Hepatocyte (in vitro differentiated cells): ENCODE measurements around the gene EBPL. TPM values are rescaled to one million over a fixed set of nuclear protein-coding genes. Genes with fewer than 3 reads are reported as not detected.

Source experiments
- DNase-seq: peaks from one replicate; pipeline ENCODE4 v3.0.0-alpha.2; 2016; ENCODE audit warnings: low spot score
- H2AFZ ChIP-seq: fragments of 200-600 bp; sonication (generic); 2 replicates; pipeline ENCODE4 v1.6.0; 2016; ENCODE audit warnings: antibody characterized with exemption, mild to moderate bottlenecking
- H3K27ac ChIP-seq: fragments of 200-600 bp; sonication (generic); 2 replicates; pipeline ENCODE4 v1.5.1; 2016; ENCODE audit warnings: mild to moderate bottlenecking
- H3K27me3 ChIP-seq: fragments of 200-600 bp; sonication (generic); 2 replicates; pipeline ENCODE4 v1.6.1; 2016
- H3K36me3 ChIP-seq: fragments of 200-600 bp; sonication (generic); replicated peaks from 2 replicates; pipeline ENCODE4 v1.5.1; 2016; ENCODE audit warnings: low read depth; ENCODE audit not compliant: insufficient read depth
- H3K4me1 ChIP-seq: fragments of 200-600 bp; sonication (generic); 2 replicates; pipeline ENCODE4 v1.5.1; 2016; ENCODE audit warnings: mild to moderate bottlenecking, moderate library complexity; ENCODE audit not compliant: insufficient read depth
- H3K4me2 ChIP-seq: fragments of 200-600 bp; sonication (generic); 2 replicates; pipeline ENCODE4 v1.6.0; 2016
- H3K4me3 ChIP-seq: fragments of 200-600 bp; sonication (generic); 2 replicates; pipeline ENCODE4 v1.5.1; 2016; ENCODE audit warnings: mild to moderate bottlenecking
- H3K79me2 ChIP-seq: fragments of 200-600 bp; sonication (generic); 2 replicates; pipeline ENCODE4 v1.6.0; 2017; ENCODE audit warnings: mild to moderate bottlenecking
- H3K9me2 ChIP-seq: fragments of 200-600 bp; sonication (generic); replicated peaks from 2 replicates; pipeline ENCODE4 v1.6.0; 2017; ENCODE audit warnings: mild to moderate bottlenecking; ENCODE audit not compliant: insufficient read depth
- H3K9me3 ChIP-seq: fragments of 200-600 bp; sonication (generic); 2 replicates; pipeline ENCODE4 v1.5.1; 2016; ENCODE audit warnings: low read depth, mild to moderate bottlenecking
- H4K20me1 ChIP-seq: fragments of 200-600 bp; sonication (generic); 2 replicates; pipeline ENCODE4 v1.6.0; 2016; ENCODE audit warnings: mild to moderate bottlenecking; ENCODE audit not compliant: insufficient read depth, poor library complexity, severe bottlenecking
- EZH2 ChIP-seq: fragments of 200-600 bp; sonication (generic); IDR thresholded peaks from 2 replicates; pipeline ENCODE4 v1.6.1; 2016; ENCODE audit warnings: antibody characterized with exemption, mild to moderate bottlenecking, borderline replicate concordance
- EZH2phosphoT487 ChIP-seq: fragments of 200-600 bp; sonication (generic); IDR thresholded peaks from one replicate; pipeline ENCODE4 v1.6.1; 2018; ENCODE audit warnings: antibody characterized with exemption, mild to moderate bottlenecking, low read depth, moderate library complexity; ENCODE audit not compliant: unreplicated experiment, severe bottlenecking
- WGBS: methylation state at CpG from one replicate; pipeline ENCODE4 v1.1.6; 2016; ENCODE audit warnings: low lambda C conversion rate; ENCODE audit errors: missing lambda C conversion rate; 5-methylcytosine and 5-hydroxymethylcytosine counted together
- polyA plus RNA-seq: library from polyadenylated mRNA; unstranded; fragments of >200 nt; fragmentation: Nextera tagmentation; extraction: Ambion mirVana; gene quantifications from 2 replicates; pipeline ENCODE4 v1.2.1, GENCODE V29; 2016
- total RNA-seq: library from RNA; depleted of rRNA; stranded (reverse); fragments of >200 nt; gene quantifications from 2 replicates; pipeline ENCODE4 v1.2.3, GENCODE V29; 2014
- TF ChIP-seq, protein P1 (sequence below): fragments of 200-600 bp; sonication (generic); IDR thresholded peaks from 2 replicates; pipeline ENCODE4 v1.5.1; 2016; ENCODE audit warnings: antibody characterized with exemption, mild to moderate bottlenecking; ENCODE audit not compliant: poor library complexity

Gene EBPL
- total and polyA plus RNA-seq, 2 experiments from 2014 or later = 135 to 180 TPM

DNA sequence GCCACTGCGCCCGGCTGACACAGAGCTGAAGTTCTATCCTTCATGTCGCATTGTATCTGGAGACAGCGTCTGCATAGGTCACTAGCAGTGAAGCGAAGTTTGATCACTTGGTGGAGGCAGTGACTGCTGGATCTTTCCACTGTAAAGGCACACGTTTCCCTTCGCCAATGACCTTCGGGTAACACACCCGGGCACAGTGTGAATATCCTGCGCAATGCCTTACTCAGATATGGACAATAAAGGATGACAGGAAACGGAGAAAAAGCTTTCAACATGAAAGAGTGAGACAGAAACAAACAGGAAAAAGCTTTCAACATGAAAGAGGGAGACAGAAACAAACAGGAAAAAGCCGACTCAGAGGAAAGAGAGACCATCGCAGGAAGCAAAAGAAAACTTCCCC lies 45.8 kb downstream of the EBPL start:
- no peaks in the 10 kb centered on the region for H4K20me1 ChIP-seq
- DNase-seq = no peak
- H2AFZ ChIP-seq = no peak overlapping the region
- no peak overlapping the region for H3K4me2 ChIP-seq
- no peak overlapping the region for H3K27ac ChIP-seq
- WGBS = 85% methylated on average over 13 of the region's 13 CpGs
- H3K9me3 ChIP-seq = no peaks in the 10 kb centered on the region
- no peaks in the 10 kb centered on the region for H3K9me2 ChIP-seq
- H3K4me3 ChIP-seq = no peak overlapping the region
- no peaks in the 10 kb centered on the region for H3K79me2 ChIP-seq
- H3K36me3 ChIP-seq = no peaks in the 10 kb centered on the region
- no peak for TF ChIP-seq EZH2phosphoT487
- TF ChIP-seq, protein P1, sequence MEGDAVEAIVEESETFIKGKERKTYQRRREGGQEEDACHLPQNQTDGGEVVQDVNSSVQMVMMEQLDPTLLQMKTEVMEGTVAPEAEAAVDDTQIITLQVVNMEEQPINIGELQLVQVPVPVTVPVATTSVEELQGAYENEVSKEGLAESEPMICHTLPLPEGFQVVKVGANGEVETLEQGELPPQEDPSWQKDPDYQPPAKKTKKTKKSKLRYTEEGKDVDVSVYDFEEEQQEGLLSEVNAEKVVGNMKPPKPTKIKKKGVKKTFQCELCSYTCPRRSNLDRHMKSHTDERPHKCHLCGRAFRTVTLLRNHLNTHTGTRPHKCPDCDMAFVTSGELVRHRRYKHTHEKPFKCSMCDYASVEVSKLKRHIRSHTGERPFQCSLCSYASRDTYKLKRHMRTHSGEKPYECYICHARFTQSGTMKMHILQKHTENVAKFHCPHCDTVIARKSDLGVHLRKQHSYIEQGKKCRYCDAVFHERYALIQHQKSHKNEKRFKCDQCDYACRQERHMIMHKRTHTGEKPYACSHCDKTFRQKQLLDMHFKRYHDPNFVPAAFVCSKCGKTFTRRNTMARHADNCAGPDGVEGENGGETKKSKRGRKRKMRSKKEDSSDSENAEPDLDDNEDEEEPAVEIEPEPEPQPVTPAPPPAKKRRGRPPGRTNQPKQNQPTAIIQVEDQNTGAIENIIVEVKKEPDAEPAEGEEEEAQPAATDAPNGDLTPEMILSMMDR = no peak
- TF ChIP-seq EZH2 = no peak
- H3K27me3 ChIP-seq = no peaks in the 10 kb centered on the region
- no peaks in the 10 kb centered on the region for H3K4me1 ChIP-seq

DNA sequence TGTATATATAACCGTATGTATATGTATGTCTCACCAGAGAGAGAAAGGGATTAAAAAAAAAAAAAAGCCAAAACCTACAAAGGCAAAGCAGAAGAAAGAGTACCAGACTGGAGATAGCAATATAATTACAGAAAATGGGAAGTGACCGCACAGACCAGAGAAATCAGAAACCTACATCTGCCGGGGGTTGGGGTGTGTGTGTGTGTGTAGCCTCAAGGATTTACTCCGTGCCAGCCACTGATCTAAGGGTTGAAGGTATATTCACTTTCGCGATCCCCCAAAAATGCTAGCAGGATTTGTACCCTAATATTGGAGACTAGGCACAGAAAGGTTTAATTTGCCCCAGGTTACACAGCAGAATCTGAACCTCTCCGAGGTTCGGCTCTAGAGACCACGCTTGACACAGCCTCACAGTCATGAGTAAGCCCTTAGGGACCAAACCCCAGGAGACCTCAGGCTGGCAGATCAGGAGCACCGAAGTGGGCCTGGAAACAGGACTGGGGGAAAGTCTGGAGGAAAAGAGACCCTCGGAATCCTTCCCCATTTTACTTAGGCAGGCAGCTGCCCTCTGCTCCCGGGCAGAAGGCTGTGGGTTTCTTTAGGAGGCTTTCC lies 48.1 kb downstream of the EBPL start:
- Histone ChIP-seq H3K4me1 (no peaks in the 10 kb centered on the region), H3K9me3 (no peaks in the 10 kb centered on the region), H3K36me3 (no peaks in the 10 kb centered on the region), H3K79me2 (no peaks in the 10 kb centered on the region), H3K27me3 (no peaks in the 10 kb centered on the region), H2AFZ (no peak overlapping the region), H3K9me2 (no peaks in the 10 kb centered on the region), H3K4me3 (no peak overlapping the region), H4K20me1 (no peaks in the 10 kb centered on the region), H3K4me2 (no peak overlapping the region), H3K27ac (no peak overlapping the region)
- no peak for TF ChIP-seq EZH2phosphoT487
- TF ChIP-seq EZH2 = no peak
- TF ChIP-seq, protein P1 = no peak
- DNase-seq = no peak
- 94% methylated on average over 12 of the region's 12 CpGs for WGBS

DNA sequence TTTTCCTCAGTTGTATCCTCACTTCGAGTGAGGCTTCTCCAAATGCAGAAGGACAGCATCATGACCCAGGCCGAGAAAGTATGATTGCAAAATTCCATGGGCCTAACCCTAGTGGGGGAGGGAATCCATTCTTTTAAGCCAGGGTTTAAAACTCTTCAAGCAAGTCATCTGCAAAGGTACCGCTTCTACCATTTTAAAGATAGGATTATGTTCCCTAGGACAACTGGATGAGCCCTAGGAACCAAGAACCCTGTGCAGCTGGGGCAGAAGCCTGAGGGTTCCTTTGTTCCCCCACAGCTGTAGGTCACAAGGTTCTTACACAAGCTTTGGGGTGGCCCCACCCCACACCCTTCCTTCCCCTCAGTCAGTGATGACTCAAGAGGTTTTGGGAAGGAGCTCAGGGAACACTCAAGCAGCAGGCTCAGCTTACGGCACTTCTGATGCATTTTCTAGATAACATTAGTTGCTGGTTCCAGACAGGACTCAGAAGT lies 49.4 kb downstream of the EBPL start:
- Histone ChIP-seq H4K20me1 (no peaks in the 10 kb centered on the region), H3K4me3 (no peak overlapping the region), H3K9me3 (no peaks in the 10 kb centered on the region), H3K36me3 (no peaks in the 10 kb centered on the region), H3K27me3 (no peaks in the 10 kb centered on the region), H3K4me1 (no peaks in the 10 kb centered on the region), H3K79me2 (no peaks in the 10 kb centered on the region), H2AFZ (no peak overlapping the region), H3K27ac (no peak overlapping the region), H3K9me2 (no peaks in the 10 kb centered on the region), H3K4me2 (no peak overlapping the region)
- peak; percentile 35 for DNase-seq
- TF ChIP-seq EZH2phosphoT487 (no peak), EZH2 (no peak)
- TF ChIP-seq, protein P1 = no peak
- WGBS = 82% methylated on average over 4 of the region's 4 CpGs
